ENCODE results near the gene DDX46. TPM values are rescaled to one million over a fixed set of nuclear protein-coding genes. Genes with fewer than 3 reads are reported as not detected.
"Not testable (repeated sequence)": the region's sequence is repeated elsewhere in the genome, so short reads cannot be mapped to it uniquely, and the experiment has no call there.

The DDX46 gene
- 10 to 100 TPM; 47.3 to 48.0 TPM for total RNA-seq

- H3K27me3 Mint-ChIP-seq (ENCODE audit: low read depth) = no peaks in the 10 kb centered on the region
- H3K27ac Mint-ChIP-seq = peak within 1 kb of the TSS; percentile 80
- no peaks in the 10 kb centered on the region for H3K9me3 Mint-ChIP-seq
- peak; percentile 97 for DNase-seq
- H3K36me3 Mint-ChIP-seq (ENCODE audit: low read depth) = peaks cover 2% of the 10 kb centered on the region
- peak within 1 kb of the TSS; percentile 99 for H3K4me3 Mint-ChIP-seq
- CTCF ChIA-PET = interaction anchor here (0.6 to 5.1 kb wide), 8 partner anchors 18 to 569 kb away, joined by 3 to 47 read pairs (median 4); partner anchors contain the start of genes CAMLG and PCBD2
- intact Hi-C loops (cut with micrococcal nuclease) = loop anchor here (1.0 to 5.0 kb wide), 8 partner anchors 20 to 532 kb away; partner anchors contain the start of genes C5orf24, CAMLG, JADE2 and PCBD2
- peaks cover 34% of the 10 kb centered on the region for H3K4me1 Mint-ChIP-seq (ENCODE audit: low read depth)
These were observed at the start of gene DDX46 for GRCh38 chr5:134758504-134759341. Gene DDX46 (plus strand): TSS chr5:134758779. CDS start chr5:134758939, 160 bp downstream.

- no peak for DNase-seq
- intact Hi-C loops (cut with micrococcal nuclease) = no loop called here
- no peaks in the 10 kb centered on the region for H3K9me3 Mint-ChIP-seq
- no peak overlapping the region for H3K4me3 Mint-ChIP-seq
- CTCF ChIA-PET = interaction anchor here (0.5 to 1.4 kb wide), 3 partner anchors 25 to 167 kb away, joined by 3 to 4 read pairs (median 3); no protein-coding TSS in a partner anchor
- H3K27me3 Mint-ChIP-seq (ENCODE audit: low read depth) = no peaks in the 10 kb centered on the region
- no peaks in the 10 kb centered on the region for H3K4me1 Mint-ChIP-seq (ENCODE audit: low read depth)
- H3K27ac Mint-ChIP-seq = no peak overlapping the region
- peaks cover 23% of the 10 kb centered on the region for H3K36me3 Mint-ChIP-seq (ENCODE audit: low read depth)
These were observed 44.5 kb upstream of the DDX46 start for GRCh38 chr5:134714120-134714519.

- Mint-ChIP-seq H3K4me1 (ENCODE audit: low read depth) (no peaks in the 10 kb centered on the region), H3K4me3 (no peak overlapping the region), H3K36me3 (ENCODE audit: low read depth) (peaks cover 23% of the 10 kb centered on the region), H3K27ac (no peak overlapping the region), H3K9me3 (no peaks in the 10 kb centered on the region), H3K27me3 (ENCODE audit: low read depth) (no peaks in the 10 kb centered on the region)
- no peak for DNase-seq
- intact Hi-C loops (cut with micrococcal nuclease) = no loop called here
- CTCF ChIA-PET = interaction anchor here (0.6 kb wide), 1 partner anchor 166 kb away, joined by 4 read pairs; no protein-coding TSS in a partner anchor
These were observed 44.0 kb upstream of the DDX46 start for GRCh38 chr5:134714541-134714940.

GRCh38 chr5:134715466-134715865, 43.1 kb upstream of the DDX46 start:
- H3K27me3 Mint-ChIP-seq (ENCODE audit: low read depth); H3K27ac Mint-ChIP-seq; intact Hi-C loops (cut with micrococcal nuclease); H3K4me1 Mint-ChIP-seq (ENCODE audit: low read depth); H3K9me3 Mint-ChIP-seq; H3K4me3 Mint-ChIP-seq; CTCF ChIA-PET; DNase-seq: not testable (repeated sequence)
- H3K36me3 Mint-ChIP-seq (ENCODE audit: low read depth) = peaks cover 24% of the 10 kb centered on the region

GRCh38 chr5:134724872-134725271, 33.7 kb upstream of the DDX46 start:
- H3K36me3 Mint-ChIP-seq (ENCODE audit: low read depth) = peaks cover 5% of the 10 kb centered on the region
- no peaks in the 10 kb centered on the region for H3K27me3 Mint-ChIP-seq (ENCODE audit: low read depth)
- no peaks in the 10 kb centered on the region for H3K4me1 Mint-ChIP-seq (ENCODE audit: low read depth)
- intact Hi-C loops (cut with micrococcal nuclease) = no loop called here
- H3K27ac Mint-ChIP-seq = no peak overlapping the region
- H3K9me3 Mint-ChIP-seq = no peaks in the 10 kb centered on the region
- no peak overlapping the region for H3K4me3 Mint-ChIP-seq
- no peak for DNase-seq
- CTCF ChIA-PET = interaction anchor here (1.0 kb wide), 1 partner anchor 33 kb away, joined by 3 read pairs; no protein-coding TSS in a partner anchor

- peaks cover 3% of the 10 kb centered on the region for H3K4me1 Mint-ChIP-seq (ENCODE audit: low read depth)
- intact Hi-C loops (cut with micrococcal nuclease) = loop anchor here (10.0 kb wide), 1 partner anchor 728 kb away; the partner anchor contains the start of gene VDAC1
- CTCF ChIA-PET = interaction anchor here (0.9 kb wide), 1 partner anchor 24 kb away, joined by 3 read pairs; no protein-coding TSS in a partner anchor
These were observed 25.8 kb upstream of the DDX46 start for GRCh38 chr5:134732819-134733218.

GRCh38 chr5:134735243-134735642, 23.3 kb upstream of the DDX46 start:
- Mint-ChIP-seq H3K27me3 (ENCODE audit: low read depth) (no peaks in the 10 kb centered on the region), H3K4me3 (no peak overlapping the region), H3K36me3 (ENCODE audit: low read depth) (no peaks in the 10 kb centered on the region), H3K9me3 (no peaks in the 10 kb centered on the region), H3K4me1 (ENCODE audit: low read depth) (peaks cover 12% of the 10 kb centered on the region), H3K27ac (no peak overlapping the region)
- peak; percentile 50 for DNase-seq
- CTCF ChIA-PET = interaction anchor here (0.6 to 2.7 kb wide), 7 partner anchors 23 to 366 kb away, joined by 3 to 17 read pairs (median 5); partner anchors contain the start of genes C5orf24, DDX46 and PCBD2
- intact Hi-C loops (cut with micrococcal nuclease) = loop anchor here (5.0 to 10.0 kb wide), 2 partner anchors 128 to 730 kb away; partner anchors contain the start of gene VDAC1

More at GRCh38 chr5:134732819-134733218, 25.8 kb upstream of the DDX46 start:
- no peak for DNase-seq
- H3K4me3 Mint-ChIP-seq = no peak overlapping the region
- H3K27ac Mint-ChIP-seq = no peak overlapping the region
- no peaks in the 10 kb centered on the region for H3K36me3 Mint-ChIP-seq (ENCODE audit: low read depth)
- no peaks in the 10 kb centered on the region for H3K27me3 Mint-ChIP-seq (ENCODE audit: low read depth)
- no peaks in the 10 kb centered on the region for H3K9me3 Mint-ChIP-seq

- Mint-ChIP-seq H3K4me3 (no peak overlapping the region), H3K27ac (no peak overlapping the region), H3K27me3 (ENCODE audit: low read depth) (no peaks in the 10 kb centered on the region), H3K4me1 (ENCODE audit: low read depth) (peaks cover 22% of the 10 kb centered on the region), H3K36me3 (ENCODE audit: low read depth) (peaks cover 7% of the 10 kb centered on the region), H3K9me3 (no peaks in the 10 kb centered on the region)
- CTCF ChIA-PET = interaction anchor here (1.0 to 2.7 kb wide), 4 partner anchors 22 to 169 kb away, joined by 3 to 17 read pairs (median 6); partner anchors contain the start of genes DDX46 and PCBD2
- no peak for DNase-seq
- intact Hi-C loops (cut with micrococcal nuclease) = loop anchor here (2.0 to 10.0 kb wide), 3 partner anchors 129 to 731 kb away; partner anchors contain the start of gene VDAC1
These were observed 22.3 kb upstream of the DDX46 start for GRCh38 chr5:134736173-134736812.

GRCh38 chr5:134738133-134738962, 20.2 kb upstream of the DDX46 start, which contains the start of gene CAMLG:
Gene CAMLG (plus strand): TSS chr5:134738548. CDS start chr5:134738621, 73 bp downstream.
- peaks cover 9% of the 10 kb centered on the region for H3K36me3 Mint-ChIP-seq (ENCODE audit: low read depth)
- intact Hi-C loops (cut with micrococcal nuclease) = loop anchor here (1.0 to 10.0 kb wide), 15 partner anchors 20 to 734 kb away; partner anchors contain the start of genes C5orf24, DDX46, PCBD2 and PPP2CA
- no peaks in the 10 kb centered on the region for H3K9me3 Mint-ChIP-seq
- peak; percentile 97 for DNase-seq
- peaks cover 26% of the 10 kb centered on the region for H3K4me1 Mint-ChIP-seq (ENCODE audit: low read depth)
- CTCF ChIA-PET = interaction anchor here (0.6 to 5.4 kb wide), 12 partner anchors 11 to 600 kb away, joined by 3 to 47 read pairs (median 4); partner anchors contain the start of genes DDX46 and PCBD2
- peak within 1 kb of the TSS; percentile 81 for H3K4me3 Mint-ChIP-seq
- H3K27ac Mint-ChIP-seq = peak within 1 kb of the TSS; percentile 88
- H3K27me3 Mint-ChIP-seq (ENCODE audit: low read depth) = no peaks in the 10 kb centered on the region

- Mint-ChIP-seq H3K27me3 (ENCODE audit: low read depth) (no peaks in the 10 kb centered on the region), H3K9me3 (no peaks in the 10 kb centered on the region), H3K4me1 (ENCODE audit: low read depth) (peaks cover 26% of the 10 kb centered on the region), H3K27ac (peak overlapping the region; percentile 88), H3K36me3 (ENCODE audit: low read depth) (peaks cover 9% of the 10 kb centered on the region), H3K4me3 (peak overlapping the region; percentile 81)
- intact Hi-C loops (cut with micrococcal nuclease) = loop anchor here (1.0 to 10.0 kb wide), 18 partner anchors 19 to 734 kb away; partner anchors contain the start of genes C5orf24, DDX46, PCBD2 and PPP2CA
- peak; percentile 47 for DNase-seq
- CTCF ChIA-PET = interaction anchor here (0.6 to 5.4 kb wide), 20 partner anchors 9 to 557 kb away, joined by 3 to 47 read pairs (median 4); partner anchors contain the start of genes DDX46 and PCBD2
These were observed 19.5 kb upstream of the DDX46 start for GRCh38 chr5:134738963-134739661.

All from activated naive CD4-positive, alpha-beta T cell treated with anti-CD3 and anti-CD28 coated beads for 36 hours (primary cell).